Measurements from ENCODE around the gene APOH.

Gene APOH, protein sequence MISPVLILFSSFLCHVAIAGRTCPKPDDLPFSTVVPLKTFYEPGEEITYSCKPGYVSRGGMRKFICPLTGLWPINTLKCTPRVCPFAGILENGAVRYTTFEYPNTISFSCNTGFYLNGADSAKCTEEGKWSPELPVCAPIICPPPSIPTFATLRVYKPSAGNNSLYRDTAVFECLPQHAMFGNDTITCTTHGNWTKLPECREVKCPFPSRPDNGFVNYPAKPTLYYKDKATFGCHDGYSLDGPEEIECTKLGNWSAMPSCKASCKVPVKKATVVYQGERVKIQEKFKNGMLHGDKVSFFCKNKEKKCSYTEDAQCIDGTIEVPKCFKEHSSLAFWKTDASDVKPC

DNA sequence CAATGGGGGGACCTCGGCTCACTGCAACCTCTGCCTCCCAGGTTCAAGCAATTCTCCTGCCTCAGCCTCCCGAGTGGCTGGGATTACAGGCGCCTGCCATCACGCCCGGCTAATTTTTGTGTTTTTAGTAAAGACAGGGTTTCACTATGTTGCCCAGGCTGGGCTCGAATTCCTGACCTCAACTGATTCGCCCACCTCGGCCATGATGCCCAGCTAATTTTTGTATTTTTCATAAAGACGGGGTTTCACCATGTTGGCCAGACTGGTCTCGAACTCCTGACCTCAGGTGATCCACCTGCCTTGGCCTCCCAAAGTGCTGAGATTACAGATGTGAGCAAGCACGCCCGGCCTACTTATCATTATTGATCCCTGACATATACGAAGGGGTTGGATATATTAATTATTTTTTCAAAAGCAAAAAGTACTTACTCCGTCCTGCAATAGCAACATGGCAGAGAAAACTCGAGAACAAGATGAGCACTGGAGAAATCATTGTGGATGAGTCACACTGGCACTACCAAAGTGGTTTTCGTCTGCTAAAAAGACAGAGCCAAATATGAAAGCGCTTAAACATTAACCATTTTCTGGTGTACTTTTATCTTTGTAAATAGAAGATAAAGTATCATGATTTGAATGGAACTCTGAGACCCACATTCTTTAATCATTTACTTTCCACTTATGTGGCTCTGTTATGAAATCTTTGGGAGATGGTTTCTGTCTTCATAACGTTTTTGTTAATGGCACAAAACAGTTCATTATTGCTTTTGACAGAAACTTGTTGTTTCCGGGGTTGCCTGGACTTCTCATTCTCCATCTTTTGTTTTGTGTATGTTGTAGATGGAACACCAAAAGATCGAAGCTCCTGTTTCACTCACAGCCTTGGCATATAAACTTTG, at the start of gene APOH:
Gene APOH (minus strand): TSS at position 529 of the 896 bp plus-strand sequence. CDS start 36 bp downstream, at position 493.
- no peak for DNase-seq
- TF ChIP-seq GATA1 (IDR thresholded peaks at IDR 0.05; ENCODE audit: low read depth, low read length): no peak
- TF ChIP-seq POLR2A (IDR thresholded peaks at IDR 0.05; ENCODE audit: low read length): no peak

DNA sequence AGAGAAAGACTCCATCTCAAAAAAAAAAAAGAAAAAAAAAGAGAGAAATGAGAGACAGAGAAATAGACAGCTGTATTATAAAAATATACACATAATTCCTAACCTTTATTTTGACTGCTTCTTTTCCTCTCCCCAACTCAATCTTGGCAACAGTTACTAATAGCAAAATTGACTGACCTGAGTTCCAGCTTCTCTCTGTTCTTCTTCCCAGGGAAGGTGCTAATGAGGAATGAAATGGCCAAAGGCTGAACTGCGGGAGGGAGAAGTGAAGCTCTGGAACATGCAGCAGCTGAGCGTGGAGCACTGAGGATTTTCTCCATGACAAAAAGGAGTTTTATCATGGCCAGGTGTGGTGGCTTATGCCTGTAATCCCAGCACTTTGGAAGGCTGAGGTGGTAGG, 48.0 kb upstream of the APOH start:
- no peak for DNase-seq
- TF ChIP-seq GATA1 (IDR thresholded peaks at IDR 0.05; ENCODE audit: low read depth, low read length): no peak
- TF ChIP-seq POLR2A (IDR thresholded peaks at IDR 0.05; ENCODE audit: low read length): no peak

DNA sequence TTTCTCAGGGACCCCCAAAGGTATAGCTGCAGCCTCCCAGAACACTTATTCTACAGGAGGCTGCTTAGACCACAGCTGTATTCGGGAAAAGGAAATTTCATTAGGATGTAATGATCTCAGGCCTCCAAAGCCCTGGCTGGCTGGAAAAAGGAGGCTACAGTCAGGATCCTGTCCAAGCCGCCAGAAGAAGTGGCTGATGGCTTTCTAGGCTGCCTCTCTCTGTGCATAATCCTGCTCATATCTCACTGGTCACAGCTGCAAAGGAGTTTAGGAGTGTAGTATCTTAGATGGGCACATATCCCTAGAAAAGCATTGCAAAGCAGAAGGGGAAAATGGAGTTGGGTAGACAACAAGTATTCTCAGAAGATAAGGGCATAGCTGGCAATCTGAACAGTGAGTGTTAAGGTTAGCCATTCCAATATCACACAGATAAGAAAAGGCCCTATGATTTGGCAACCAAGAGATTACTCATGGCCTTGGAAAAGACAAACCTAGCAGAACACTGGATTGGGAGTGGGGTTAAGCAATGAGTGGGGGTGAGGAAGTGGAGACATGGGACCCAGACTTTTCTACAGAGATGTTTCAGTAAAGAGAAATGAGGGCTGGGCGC, 47.2 kb upstream of the APOH start:
- TF ChIP-seq POLR2A (IDR thresholded peaks at IDR 0.05; ENCODE audit: low read length) (no peak), GATA1 (IDR thresholded peaks at IDR 0.05; ENCODE audit: low read depth, low read length) (no peak)
- DNase-seq: peak in 1 of 2 experiments; percentile 5

DNA sequence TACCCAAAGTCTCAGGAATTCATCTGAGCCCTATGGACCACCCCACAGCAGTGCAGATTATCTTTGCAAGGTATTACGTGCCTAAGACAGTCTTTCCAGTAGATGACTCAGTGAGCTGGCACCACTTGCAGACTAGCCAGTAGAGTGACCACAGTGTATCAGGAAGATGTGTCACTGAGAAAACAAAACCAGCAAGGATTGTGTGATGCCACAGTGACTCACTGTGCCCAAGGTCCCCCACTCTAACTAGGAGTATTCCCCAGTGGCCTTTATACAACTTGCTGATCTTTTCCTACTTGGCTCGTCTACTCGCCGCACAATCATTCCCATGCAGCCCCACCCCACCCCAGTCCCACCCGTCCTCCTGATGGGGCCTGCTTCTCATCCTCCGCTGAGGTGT, 46.4 kb upstream of the APOH start:
- TF ChIP-seq POLR2A (IDR thresholded peaks at IDR 0.05; ENCODE audit: low read length) (no peak), GATA1 (IDR thresholded peaks at IDR 0.05; ENCODE audit: low read depth, low read length) (no peak)
- no peak for DNase-seq

DNA sequence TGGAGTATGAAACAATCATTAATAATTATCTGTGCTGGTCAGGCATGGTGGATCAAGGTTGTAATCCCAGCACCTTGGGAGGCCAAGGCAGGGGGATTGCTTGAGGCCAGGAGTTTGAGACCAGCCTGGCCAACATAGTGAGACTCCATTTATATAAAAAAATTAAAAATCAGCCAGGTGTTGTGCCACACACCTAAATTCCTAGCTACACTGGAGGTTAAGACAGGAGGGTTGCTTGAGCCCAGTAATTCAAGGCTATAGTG, 44.3 kb upstream of the APOH start:
- TF ChIP-seq GATA1 (IDR thresholded peaks at IDR 0.05; ENCODE audit: low read depth, low read length) (no peak), POLR2A (IDR thresholded peaks at IDR 0.05; ENCODE audit: low read length) (no peak)
- no peak for DNase-seq

DNA sequence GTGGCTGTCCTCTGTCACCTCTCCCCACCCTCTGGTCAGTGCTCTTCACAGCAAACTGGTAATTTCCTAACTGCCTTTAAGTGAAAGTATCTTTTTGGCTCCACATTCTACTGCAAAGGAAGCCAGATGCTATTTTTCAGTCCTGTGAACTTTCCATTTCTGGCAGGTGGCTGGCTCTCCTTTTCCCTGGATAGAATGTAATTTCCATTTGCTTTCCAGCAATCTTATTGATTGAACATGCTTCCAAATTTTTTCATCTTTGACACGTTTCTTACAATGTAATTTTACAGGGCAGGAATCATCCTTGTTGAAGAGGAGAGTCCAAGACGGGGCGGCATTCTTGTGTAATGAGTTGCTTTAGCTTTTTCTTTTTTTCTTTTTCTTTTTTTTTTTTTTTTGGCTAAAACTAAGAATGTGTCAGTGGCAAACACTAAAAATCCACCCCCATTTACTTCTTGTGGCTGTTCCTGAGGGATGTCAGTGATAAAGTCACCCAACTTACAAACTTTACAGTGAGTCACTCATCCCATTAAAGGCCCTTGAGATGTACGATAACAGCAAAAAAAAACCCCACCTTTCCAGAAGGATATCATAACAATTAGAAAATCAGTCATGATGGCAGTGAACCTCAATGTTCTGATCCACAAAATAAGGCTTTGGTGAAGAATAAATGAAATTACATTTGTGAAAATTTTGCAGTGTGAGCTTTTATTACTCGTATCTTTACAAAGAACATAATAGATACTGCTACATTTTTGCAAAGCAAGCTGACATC, 43.8 kb upstream of the APOH start:
- TF ChIP-seq GATA1 (IDR thresholded peaks at IDR 0.05; ENCODE audit: low read depth, low read length) (no peak), POLR2A (IDR thresholded peaks at IDR 0.05; ENCODE audit: low read length) (no peak)

DNA sequence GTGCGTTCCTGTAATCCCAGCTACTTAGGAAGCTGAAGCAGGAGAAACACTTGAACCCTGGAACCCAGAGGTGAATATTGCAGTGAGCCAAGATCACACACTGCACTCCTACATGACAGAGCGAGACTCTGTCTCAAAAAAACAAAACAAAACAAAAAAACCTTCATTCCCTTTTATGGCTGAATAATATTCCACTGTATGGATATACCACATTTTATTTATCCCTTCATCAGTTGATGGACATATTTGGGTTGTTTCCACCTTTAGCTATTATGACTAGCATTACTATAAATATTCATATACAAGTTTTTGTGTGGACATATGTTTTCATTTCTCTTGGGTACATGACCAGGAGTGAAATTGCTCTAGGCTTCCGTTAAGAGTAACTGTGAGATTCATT, 42.3 kb upstream of the APOH start:
- no peak for TF ChIP-seq GATA1 (IDR thresholded peaks at IDR 0.05; ENCODE audit: low read depth, low read length)
- no peak for DNase-seq

More for the DNA sequence above, 43.8 kb upstream of the APOH start:
- no peak for DNase-seq

DNA sequence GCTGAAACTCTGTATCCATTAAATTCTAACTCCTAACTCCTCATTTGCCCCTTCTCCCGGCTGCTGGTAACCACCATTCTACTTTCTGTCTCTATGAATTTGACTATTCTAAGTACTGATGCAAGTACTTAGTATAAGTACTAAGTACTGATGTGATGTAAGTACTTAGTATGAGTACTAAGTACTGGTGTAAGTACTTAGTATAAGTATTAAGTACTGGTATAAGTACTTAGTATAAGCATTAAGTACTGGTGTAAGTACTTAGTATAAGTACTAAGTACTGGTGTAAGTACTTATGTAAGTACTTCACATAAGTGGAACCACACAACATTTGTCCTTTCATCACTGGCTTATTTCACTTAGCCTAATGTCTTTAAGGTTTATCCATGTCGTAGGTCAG, 40.9 kb upstream of the APOH start:
- TF ChIP-seq POLR2A (IDR thresholded peaks at IDR 0.05; ENCODE audit: low read length): no peak
- TF ChIP-seq GATA1 (IDR thresholded peaks at IDR 0.05; ENCODE audit: low read depth, low read length): no peak
- DNase-seq: no peak

DNA sequence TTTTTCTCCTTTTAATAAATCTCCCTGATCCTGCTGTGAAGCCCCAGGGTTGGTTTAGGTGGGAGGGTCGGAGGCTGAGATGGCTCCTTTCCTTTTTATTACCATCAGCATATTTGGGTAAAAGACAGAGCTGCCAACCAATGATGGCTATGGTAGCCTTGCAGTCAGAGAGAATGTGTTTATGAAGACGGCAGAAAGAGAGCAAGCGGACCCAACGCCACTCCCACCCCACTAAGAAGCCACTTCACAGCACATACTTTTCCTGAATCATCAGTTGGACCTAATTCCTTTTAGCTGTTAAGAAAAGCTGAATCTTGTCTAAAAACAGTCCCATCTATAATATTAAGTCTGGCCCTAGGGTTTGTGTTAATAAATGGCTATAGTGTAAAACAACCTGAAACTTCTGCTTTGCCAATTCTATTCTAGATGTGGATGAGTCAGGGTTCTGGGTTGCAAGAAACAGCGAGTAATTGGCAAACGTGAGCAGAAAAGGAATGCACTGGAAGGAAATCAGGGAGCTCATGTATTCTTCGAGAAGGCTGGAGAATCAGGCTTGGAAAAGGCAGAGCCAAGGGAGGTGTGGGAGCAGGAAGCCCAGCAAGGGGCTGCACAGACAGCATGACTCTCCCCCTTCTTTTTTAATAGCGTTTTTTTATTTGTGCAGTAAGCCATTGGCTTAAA, 39.2 kb upstream of the APOH start:
- no peak for TF ChIP-seq GATA1 (IDR thresholded peaks at IDR 0.05; ENCODE audit: low read depth, low read length)
- TF ChIP-seq POLR2A (IDR thresholded peaks at IDR 0.05; ENCODE audit: low read length): no peak
- no peak for DNase-seq

DNA sequence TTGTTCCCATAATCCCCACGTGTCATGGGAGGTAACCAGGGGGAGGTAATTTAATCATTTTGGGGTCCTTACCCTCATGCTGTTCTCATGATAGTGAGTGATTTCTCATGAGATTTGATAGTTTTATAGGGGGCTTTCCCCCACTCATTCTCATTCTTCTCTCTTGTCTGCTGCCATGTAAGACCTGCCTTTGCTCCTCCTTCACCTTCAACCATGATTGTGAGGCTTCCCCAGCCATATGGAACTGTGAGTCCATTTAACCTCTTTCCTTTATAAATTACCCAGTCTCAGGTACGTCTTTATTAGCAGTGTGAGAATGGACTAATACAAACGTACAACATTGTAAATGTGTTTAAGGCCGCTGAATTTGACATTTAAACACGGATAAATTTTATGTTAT, 35.5 kb upstream of the APOH start:
- DNase-seq: no peak
- TF ChIP-seq GATA1 (IDR thresholded peaks at IDR 0.05; ENCODE audit: low read depth, low read length) (no peak), POLR2A (IDR thresholded peaks at IDR 0.05; ENCODE audit: low read length) (no peak)

DNA sequence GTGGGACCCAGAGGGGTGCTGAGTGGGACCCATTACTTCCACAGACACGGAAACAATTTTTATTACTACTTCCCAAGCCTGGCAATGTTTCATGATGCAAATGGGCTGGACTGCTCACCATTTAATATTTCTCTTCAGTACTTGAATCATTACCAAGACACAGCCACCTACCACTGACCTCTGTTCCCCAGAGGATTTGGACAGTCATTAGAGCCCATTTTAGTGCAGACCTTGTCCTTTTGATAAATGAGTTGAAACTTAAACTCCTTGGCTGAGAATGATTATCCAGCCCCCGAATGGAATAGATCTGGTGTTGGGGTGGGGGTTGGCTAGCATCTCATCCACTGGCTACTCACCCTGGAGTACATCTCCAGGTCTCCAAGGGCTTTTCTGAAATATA, 33.6 kb upstream of the APOH start:
- no peak for DNase-seq
- TF ChIP-seq POLR2A (IDR thresholded peaks at IDR 0.05; ENCODE audit: low read length): no peak
- no peak for TF ChIP-seq GATA1 (IDR thresholded peaks at IDR 0.05; ENCODE audit: low read depth, low read length)

DNA sequence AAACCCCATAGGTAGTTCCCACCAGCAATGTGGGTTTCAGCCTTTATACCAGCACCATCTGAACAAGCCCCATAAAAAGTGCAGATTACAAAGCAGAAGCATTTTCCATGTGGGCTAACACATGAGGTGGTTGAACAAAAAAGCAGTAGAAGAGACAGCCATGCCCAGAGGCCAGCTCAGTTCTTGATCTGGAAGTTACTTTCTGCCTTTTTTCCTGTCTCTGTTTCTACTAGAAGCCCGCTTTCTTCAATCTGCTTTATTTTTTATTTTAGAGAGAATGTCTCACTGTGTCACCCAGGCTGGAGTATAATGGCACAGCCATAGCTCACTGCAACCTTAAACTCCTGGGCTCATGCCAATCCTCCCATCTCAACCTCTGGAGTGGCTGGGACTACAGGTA, 31.5 kb upstream of the APOH start:
- DNase-seq: no peak
- TF ChIP-seq POLR2A (IDR thresholded peaks at IDR 0.05; ENCODE audit: low read length) (no peak), GATA1 (IDR thresholded peaks at IDR 0.05; ENCODE audit: low read depth, low read length) (no peak)

DNA sequence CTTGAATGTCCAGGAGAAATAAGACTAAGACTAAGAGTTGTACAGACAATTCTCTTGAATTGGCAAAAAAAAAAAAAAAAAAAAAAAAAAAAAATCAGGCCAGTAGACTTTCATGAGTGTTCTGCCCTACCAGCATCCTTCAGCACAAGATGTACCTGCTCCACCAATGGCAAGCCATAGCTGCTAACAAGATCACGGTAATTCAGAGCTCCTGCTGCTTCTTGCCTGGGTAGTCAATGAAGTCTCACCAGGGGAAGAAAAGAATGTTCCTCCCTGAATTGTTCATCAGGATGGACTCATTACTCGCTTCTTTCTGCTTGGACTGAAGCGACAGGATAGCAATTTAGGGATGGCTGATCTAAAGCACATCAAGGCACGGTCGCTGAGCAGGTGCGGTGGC, 31.1 kb upstream of the APOH start:
- DNase-seq: no peak
- TF ChIP-seq POLR2A (IDR thresholded peaks at IDR 0.05; ENCODE audit: low read length): no peak
- TF ChIP-seq GATA1 (IDR thresholded peaks at IDR 0.05; ENCODE audit: low read depth, low read length): no peak
